ENCODE results near the gene OLFML2B. TPM values are rescaled to one million over a fixed set of nuclear protein-coding genes. Genes with fewer than 3 reads are reported as not detected.
"Not testable (repeated sequence)": the region's sequence is repeated elsewhere in the genome, so short reads cannot be mapped to it uniquely, and the experiment has no call there.

Gene OLFML2B
- total RNA-seq, 2 experiments from 2014 or later = not detected

GRCh38 chr1:162055062-162055461, 31.4 kb upstream of the OLFML2B start:
- Mint-ChIP-seq H3K4me3 (no peak overlapping the region), H3K27ac (no peak overlapping the region), H3K9me3 (no peaks in the 10 kb centered on the region), H3K36me3 (ENCODE audit: low read depth) (no peaks in the 10 kb centered on the region), H3K4me1 (ENCODE audit: low read depth) (no peaks in the 10 kb centered on the region), H3K27me3 (peaks cover 4% of the 10 kb centered on the region)
- TF ChIP-seq CTCF (IDR thresholded peaks at IDR 0.05) = no peak
- ChIA-PET POLR2A (interaction anchor here (0.6 kb wide), 1 partner anchor 150 kb away, joined by 3 read pairs; no protein-coding TSS in a partner anchor), CTCF (no interaction called here)
- DNase-seq = no peak
- no peak for ATAC-seq
- intact Hi-C loops (cut with micrococcal nuclease) = loop anchor here (5.0 kb wide), 1 partner anchor 337 kb away; no protein-coding TSS in a partner anchor

- H3K4me1 Mint-ChIP-seq (ENCODE audit: low read depth); intact Hi-C loops (cut with micrococcal nuclease); H3K27me3 Mint-ChIP-seq; H3K36me3 Mint-ChIP-seq (ENCODE audit: low read depth); DNase-seq; POLR2A ChIA-PET; CTCF ChIA-PET; ATAC-seq; H3K9me3 Mint-ChIP-seq; H3K4me3 Mint-ChIP-seq; H3K27ac Mint-ChIP-seq: not testable (repeated sequence)
Measured at GRCh38 chr1:162053949-162054348, 30.3 kb upstream of the OLFML2B start.

- H3K27me3 Mint-ChIP-seq = peaks cover 3% of the 10 kb centered on the region
- no peak overlapping the region for H3K27ac Mint-ChIP-seq
- ChIA-PET CTCF (interaction anchor here (5.0 kb wide), 1 partner anchor 9 kb away, joined by 31 read pairs; no protein-coding TSS in a partner anchor), POLR2A (no interaction called here)
- no peaks in the 10 kb centered on the region for H3K9me3 Mint-ChIP-seq
- DNase-seq (no peak), ATAC-seq (no peak)
- intact Hi-C loops (cut with micrococcal nuclease) = no loop called here
- H3K4me3 Mint-ChIP-seq = no peak overlapping the region
- peaks cover 1% of the 10 kb centered on the region for H3K36me3 Mint-ChIP-seq (ENCODE audit: low read depth)
- TF ChIP-seq CTCF (IDR thresholded peaks at IDR 0.05) = no peak
- H3K4me1 Mint-ChIP-seq (ENCODE audit: low read depth) = no peaks in the 10 kb centered on the region
Measured at GRCh38 chr1:162046921-162047320, 23.3 kb upstream of the OLFML2B start.

GRCh38 chr1:162042361-162042760, 18.7 kb upstream of the OLFML2B start:
- ChIA-PET POLR2A (no interaction called here), CTCF (interaction anchor here (2.7 kb wide), 1 partner anchor 249 kb away, joined by 11 read pairs; no protein-coding TSS in a partner anchor)
- no peak for TF ChIP-seq CTCF (IDR thresholded peaks at IDR 0.05)
- DNase-seq (no peak), ATAC-seq (no peak)
- Mint-ChIP-seq H3K4me3 (no peak overlapping the region), H3K27ac (no peak overlapping the region), H3K27me3 (peaks cover 8% of the 10 kb centered on the region), H3K4me1 (ENCODE audit: low read depth) (no peaks in the 10 kb centered on the region), H3K36me3 (ENCODE audit: low read depth) (peaks cover 1% of the 10 kb centered on the region), H3K9me3 (no peaks in the 10 kb centered on the region)
- intact Hi-C loops (cut with micrococcal nuclease) = no loop called here

GRCh38 chr1:162040657-162041056, 17.0 kb upstream of the OLFML2B start:
- peaks cover 1% of the 10 kb centered on the region for H3K36me3 Mint-ChIP-seq (ENCODE audit: low read depth)
- no peak overlapping the region for H3K27ac Mint-ChIP-seq
- H3K4me3 Mint-ChIP-seq = no peak overlapping the region
- ChIA-PET CTCF (interaction anchor here (1.8 to 1.9 kb wide), 2 partner anchors 16 to 248 kb away, joined by 7 to 15 read pairs; no protein-coding TSS in a partner anchor), POLR2A (interaction anchor here (0.6 kb wide), 1 partner anchor 30 kb away, joined by 3 read pairs; no protein-coding TSS in a partner anchor)
- ATAC-seq (no peak), DNase-seq (no peak)
- TF ChIP-seq CTCF (IDR thresholded peaks at IDR 0.05) = no peak
- H3K4me1 Mint-ChIP-seq (ENCODE audit: low read depth) = no peaks in the 10 kb centered on the region
- no peaks in the 10 kb centered on the region for H3K9me3 Mint-ChIP-seq
- peaks cover 8% of the 10 kb centered on the region for H3K27me3 Mint-ChIP-seq
- intact Hi-C loops (cut with micrococcal nuclease) = no loop called here

Data from activated CD8-positive, alpha-beta T cell treated with anti-CD3 and anti-CD28 coated beads for 36 hours (primary cell).